Measurements from ENCODE around the gene WDR7.

- TF ChIP-seq POLR2A (IDR thresholded peaks at IDR 0.05) (no peak), POLR2AphosphoS5 (IDR thresholded peaks at IDR 0.05) (no peak)
Measured at GRCh38 chr18:56815926-56816325, 164.8 kb downstream of the WDR7 start.

Data from prostate gland (tissue), 1 donor.